GM21825 (cell line): ENCODE data around the gene ITM2C.

ENCODE experiments used
- ATAC-seq: cut with Tn5 transposase; IDR thresholded peaks from one replicate; pipeline ENCODE4 v1.9.1; 2021; ENCODE audit warnings: mild to moderate bottlenecking, moderate library complexity; ENCODE audit not compliant: unreplicated experiment

ITM2C gene

DNA sequence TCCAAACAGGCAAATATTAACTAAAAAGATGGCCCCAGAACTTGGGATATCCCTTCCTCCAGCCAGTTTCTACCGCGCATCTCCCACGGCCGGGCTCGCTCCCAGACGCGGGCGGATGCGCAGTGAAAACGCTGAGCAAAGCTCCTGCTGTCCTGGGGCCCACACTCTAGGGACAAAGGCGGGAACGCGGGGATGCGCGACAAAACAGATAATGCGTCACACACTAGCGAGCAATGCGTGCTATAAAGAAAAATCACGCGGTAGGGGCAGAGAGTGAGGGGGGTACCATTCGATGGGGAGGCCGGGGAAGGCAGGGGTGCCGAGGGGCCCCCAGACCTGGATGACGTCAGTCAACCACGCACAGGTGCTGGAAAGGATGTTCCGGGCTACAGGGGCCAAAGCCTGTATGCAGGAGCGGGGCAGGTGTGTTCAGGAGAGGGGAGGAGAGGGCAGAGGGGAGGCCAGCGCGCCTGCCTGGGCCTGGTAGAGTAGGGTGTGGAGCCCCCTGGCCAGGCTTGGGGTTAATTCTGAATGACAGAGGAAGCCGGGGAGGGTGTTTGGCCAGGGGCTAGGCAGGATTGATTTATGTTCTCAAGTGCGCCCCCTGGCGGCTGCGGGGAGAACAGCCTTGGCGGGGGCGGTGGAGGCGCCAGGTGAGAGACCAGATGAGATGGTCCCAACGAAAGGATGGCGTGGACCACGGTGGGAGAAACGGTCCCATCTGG, 14.9 kb upstream of the ITM2C start:
- no peak for ATAC-seq

DNA sequence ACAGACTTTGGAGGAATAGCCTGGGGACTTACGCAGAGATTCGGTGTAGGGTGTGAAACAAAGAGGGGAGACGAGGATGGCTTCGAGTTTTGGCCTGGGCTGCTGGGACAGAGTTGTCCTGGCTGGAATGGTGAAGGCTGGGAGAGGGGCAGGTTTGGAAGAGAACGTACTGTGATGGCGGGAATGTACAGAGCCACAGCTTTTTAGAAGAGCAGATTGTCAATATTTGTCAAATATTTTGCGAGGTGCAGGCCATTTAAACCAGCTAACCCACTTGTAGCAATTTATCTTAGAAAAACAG, 14.4 kb upstream of the ITM2C start:
- ATAC-seq = no peak

DNA sequence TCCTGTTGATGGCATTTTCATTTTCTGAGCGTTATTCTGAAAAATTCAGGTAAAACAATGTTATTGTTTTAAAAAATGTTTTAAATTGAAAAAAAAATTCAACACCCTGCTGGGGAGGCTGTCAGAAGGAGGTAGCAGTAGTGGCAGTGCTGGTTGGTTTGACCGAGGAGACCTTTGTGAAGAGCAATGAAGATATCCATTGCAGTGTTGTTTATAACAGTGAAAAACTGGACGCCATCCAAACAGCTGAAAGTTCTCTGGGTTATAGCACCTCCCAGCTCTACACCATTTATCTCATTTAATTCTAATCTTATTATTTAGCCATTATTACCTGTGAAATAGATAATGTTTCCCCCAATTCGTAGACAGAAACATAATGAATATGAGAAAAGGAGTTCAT, 12.6 kb upstream of the ITM2C start:
- ATAC-seq = no peak

DNA sequence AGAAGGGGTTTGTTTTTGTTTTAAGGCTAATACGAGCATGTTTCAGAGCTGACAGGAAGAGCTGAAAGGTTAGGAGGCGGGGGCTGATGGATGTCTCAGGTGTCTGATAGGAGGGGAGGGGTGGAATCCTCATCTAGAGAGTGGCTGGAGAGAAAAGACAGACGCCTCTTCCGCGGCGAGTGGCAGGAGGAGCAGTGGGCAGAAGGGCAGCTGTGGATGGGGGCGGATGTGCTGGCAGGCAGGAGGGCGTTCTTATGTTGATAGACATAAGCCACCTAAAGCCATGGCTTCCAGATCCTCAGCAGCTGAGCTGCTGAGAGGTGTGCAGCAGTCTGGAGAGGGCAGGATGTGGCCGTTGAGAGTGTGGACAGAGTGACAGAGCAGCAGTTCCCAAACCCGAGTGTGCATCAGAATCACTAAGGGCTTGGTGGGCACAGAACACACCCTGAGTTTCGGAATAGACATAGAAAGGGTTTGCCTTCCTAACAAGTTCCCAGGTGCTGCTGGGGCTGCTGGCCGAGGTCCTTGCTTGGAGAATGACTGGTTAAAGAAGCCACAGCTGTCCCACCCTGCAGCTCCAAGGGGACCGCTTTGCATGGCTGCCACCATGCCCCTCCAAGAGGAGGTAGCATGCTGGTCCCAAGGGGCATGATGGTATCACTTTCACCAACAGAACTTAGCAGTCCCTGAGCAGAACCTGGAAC, 3.0 kb upstream of the ITM2C start:
- ATAC-seq = no peak

DNA sequence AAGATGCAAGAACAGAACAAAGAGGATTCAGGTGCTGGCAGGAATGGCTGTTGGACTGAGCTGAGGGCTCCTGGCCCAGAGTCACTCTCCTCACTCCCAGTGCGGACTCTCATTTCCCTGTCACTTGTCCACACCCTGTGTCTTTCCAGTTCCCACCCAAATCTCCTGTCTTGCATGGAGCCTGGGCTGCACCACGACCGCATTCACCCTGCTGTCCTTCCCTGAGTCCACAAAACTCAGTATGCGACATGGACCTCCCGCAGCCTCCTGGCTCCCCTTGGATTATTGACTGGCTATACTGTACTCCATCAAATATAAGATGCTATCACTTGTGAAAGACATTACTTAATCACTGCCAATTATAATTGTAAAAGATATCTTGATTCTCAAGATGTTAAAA, 2.5 kb upstream of the ITM2C start:
- no peak for ATAC-seq

DNA sequence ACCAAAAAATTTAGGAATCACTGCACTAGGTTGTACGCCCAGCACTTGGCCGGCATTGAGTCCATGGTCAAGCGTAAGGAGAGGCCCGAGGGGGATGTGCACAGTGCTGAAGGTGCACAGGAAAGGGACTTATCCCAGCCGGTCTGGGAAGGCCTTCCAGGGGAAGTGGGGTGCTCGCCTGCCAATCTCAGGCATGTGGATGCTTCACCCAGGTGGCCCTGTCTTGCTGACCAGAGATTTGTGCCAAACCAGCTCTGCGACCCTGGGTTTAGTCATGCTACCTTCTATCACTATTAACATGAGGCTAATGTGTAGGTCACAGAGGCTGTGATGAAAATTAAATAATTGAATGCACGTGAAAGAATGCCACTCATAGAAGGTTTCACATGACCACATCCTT, 1.7 kb upstream of the ITM2C start:
- no peak for ATAC-seq

DNA sequence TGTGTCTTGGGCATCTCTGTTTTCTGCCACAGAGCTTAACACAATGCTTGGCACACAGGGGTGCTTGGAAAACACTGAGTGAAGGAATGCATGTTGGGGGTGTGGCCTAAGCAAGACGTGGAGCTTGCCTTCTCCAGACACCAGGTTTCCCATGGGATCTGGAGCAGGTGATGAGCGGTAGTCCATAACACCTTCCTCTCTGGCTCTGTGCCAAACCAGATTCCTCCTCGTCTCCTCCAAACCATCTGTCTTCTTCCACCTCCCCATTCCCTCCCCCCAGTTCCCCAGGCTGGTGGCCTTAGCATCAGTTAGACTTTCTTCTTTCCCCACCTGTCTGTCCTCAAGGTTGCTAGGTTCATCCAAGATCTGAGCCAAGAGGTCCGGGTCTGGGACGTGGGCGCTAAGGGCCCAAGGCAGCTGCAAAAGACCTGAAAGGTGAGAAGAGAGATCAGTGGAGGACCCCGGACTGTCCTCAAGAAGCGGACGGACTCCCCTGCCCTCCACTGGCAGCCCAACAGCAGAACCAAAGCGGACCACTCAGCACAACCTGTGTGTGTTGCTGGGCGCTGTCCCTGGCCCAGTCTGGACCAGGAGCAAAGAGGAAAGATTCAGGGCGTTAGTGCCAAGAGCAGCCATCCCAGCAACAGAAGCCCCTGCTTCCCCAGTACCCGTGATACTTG, 1.2 kb upstream of the ITM2C start:
- no peak for ATAC-seq

DNA sequence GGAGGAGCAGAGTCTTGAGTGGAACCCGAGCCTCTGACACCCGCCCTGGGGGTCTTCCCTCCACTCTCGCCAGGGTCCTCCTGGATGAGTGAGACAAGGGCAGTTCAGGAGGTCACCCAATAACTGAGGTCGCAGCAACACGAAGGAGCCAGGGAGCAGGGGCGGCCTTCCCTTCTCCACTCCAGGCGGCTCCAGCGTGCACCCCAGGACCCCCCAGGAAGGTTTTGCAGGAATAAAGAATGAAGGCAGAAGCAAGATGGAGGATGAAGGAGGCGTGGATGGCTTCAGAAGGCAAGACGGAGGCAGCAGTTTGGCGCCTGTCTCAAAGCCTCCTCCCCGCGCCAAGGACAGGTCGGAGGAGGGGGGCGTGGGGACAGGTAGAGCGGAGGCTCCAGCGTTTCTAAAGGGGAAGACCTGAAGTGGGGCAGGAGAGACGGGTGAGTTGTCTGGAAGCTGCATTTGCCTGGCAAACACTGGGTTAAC, 579 bp upstream of the ITM2C start:
- no peak for ATAC-seq

DNA sequence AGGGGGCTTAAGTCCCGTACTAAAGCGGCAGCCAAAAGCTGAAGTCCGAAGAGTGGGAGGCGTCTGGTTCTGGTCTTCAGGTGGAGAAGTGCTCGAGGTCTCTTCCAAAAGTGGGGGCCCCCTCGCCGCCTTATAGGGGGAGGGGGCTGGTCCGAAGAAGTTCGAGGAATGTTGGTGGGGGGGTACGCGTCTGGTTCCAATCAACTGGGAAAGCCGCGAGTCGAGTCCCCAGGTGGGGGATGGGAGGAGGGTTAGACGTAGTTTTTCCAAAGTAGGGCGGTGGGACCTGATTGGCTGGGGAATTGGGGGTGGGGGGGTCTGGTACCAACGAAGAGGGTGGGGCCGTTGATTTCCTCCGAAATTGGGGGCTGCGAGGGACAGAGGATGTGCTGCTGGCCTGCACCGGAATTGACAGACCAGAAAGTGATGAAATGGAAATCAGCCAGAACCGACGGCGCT, 594 bp downstream of the ITM2C start:
- no peak for ATAC-seq

DNA sequence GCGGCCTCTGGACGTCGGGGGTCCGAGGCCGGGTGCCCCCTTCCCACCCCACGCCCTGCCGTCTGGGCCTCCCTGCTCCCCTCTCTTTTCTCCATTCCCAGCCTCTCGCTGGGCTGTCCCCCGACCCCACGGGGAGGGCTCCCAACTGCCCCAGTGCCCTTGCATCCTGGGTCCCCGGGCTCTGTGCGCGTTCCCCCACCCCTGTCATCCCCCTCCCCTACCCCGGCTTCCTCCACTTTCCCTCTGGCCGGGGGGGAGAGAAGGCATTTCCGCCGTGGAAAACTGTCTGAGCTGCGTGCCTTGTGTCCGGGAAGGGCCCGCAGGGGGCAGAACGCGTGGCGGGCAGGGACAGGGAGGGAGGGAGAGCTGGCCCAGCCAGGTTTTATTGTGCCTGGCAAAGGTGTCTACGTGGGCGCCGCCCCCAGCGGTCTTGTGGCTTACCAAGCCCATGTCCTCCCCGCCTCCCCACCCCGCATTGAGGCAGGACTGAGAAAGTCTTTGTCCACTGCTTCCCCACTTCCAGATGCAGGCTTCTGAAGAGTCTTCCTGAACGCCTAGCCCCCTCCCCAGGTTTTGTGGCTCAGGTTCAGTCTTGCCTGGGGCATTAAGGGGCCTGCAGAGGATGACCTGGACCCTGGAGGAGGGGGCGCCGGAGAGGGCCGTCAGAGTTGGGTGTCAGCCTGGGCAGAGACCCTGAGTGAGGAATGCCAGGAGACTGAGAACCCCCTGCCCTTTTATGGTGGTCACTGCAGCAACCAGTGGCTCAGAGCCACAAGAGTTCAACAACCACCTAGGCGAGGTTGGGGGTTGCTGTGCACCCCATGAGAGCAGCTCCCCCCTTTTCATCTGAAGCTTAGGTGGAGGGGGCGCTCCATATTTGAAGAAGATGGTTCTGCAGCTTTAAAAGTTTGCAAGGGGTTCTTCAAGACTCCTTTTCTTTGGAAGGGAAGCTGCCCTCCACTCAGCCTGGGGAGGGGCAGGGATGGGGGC, 1.3 kb downstream of the ITM2C start:
- ATAC-seq = no peak

DNA sequence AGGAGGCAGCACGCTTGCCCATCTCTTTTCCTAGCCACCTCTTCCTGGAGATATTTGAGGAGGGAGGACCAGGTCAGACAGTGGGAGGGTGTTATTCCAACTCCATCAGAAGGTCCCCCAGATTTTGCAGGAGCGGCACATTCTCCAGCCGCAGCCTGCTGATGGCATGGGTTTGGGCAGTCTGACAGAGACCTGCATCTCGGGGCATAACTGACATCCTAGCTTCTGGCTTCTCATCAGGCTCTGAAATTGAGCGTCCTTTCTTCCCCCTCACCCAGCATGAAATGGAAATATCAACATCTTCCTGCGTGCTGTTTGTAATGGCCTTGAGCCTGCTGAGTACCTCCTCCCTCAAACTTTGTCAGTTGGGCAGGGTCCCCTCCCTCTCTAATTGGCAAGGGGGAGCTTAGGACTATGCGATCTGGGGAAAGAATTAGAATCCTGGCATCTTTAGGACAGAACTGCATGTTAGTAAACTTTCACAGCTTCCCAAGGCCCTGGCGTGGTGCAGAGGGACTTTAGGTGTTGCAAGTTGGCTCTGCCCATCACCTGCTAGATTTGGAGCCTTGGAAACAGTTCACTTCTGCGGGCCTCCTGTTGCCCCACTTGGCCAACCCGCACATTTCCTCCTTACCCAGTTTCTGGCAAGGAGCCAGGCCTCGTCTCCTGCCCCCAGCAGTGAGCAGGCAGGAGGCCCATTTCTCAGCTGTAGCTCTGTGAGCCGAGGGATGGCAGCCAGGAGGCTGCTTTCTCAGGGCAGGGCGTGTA, 2.2 kb downstream of the ITM2C start:
- no peak for ATAC-seq

DNA sequence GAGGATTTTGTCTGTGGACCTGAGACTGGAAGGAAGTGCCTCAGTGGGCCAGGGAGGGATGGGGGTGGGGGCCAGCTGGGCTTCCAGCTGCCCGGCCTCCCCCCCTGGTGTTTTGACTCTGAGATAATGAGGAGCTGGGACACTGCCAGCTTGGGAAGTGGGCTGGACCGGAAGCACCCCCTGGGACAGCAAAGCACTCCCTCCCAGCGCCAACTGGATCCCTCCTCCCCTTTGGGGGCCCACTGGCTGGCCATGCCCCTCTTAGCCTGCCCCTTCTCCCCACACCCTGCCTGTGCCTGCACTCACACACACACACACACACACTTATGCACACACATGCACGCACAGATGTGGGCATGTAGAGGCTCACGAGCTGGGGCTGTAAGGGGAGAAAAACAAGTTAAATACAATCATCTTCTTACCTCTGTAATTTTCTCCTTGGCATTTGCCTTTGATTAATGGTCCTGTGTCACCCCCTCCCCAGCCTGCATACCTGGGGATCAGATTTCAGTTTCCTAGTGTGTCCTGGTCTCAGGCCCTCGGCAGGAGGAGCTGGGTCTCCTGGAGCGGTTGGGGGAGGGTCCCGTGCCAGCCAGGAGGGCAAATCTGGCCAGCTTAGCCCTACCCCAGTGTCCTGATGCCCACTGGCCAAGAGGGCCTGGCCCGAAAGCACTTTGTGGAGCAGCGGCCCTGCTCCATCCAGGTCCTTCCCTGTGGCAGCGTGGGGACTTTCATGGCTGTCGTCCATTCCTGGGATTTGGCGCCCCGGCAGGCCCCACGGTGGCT, 3.6 kb downstream of the ITM2C start:
- ATAC-seq = no peak

DNA sequence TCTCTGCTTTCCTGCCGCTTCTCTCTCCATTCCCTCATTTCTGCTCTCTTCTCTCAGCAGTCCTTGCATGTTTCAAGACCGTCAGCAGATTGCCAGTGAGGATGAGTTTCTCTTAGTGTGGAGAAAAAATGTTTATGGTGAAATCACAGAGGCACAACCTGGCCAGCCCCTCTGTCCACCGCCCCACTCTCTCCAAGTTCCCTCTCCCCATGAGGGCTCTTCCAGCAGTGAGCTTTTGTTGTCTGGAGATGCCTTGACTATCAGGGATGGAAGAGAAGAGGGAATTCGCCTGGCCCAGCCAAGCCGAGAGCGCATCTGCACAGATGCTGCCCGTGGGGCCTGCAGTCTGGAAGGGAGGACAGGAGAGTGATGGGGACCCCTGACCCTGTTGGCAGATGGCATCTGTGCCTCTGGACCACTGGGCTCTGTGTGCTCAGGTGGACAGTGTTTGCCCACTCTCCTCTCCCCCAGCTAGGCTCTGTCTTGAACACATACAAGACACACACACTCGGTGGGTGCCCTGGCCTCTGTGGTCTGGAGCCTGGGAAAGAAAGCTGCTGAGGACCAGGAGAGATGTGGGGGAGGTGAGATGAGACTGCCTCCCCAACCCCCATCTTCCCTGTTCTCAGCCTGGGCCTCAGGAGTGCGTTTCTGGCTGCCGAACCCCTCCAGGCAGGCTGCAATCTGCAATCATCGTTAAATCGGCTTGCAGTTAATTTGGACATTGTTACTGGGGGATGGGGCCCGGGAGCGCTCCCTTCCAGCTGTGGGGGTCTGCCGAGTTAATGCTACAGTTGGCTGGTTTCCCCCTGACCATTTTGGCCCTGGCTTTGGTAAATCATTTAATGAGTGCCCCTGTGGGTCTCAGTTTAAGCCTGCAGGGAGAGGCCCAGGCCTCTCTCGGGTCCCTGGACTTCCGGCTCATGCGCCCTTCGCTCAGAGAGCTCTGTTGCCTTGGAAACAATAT, 4.5 kb downstream of the ITM2C start:
- ATAC-seq = no peak

DNA sequence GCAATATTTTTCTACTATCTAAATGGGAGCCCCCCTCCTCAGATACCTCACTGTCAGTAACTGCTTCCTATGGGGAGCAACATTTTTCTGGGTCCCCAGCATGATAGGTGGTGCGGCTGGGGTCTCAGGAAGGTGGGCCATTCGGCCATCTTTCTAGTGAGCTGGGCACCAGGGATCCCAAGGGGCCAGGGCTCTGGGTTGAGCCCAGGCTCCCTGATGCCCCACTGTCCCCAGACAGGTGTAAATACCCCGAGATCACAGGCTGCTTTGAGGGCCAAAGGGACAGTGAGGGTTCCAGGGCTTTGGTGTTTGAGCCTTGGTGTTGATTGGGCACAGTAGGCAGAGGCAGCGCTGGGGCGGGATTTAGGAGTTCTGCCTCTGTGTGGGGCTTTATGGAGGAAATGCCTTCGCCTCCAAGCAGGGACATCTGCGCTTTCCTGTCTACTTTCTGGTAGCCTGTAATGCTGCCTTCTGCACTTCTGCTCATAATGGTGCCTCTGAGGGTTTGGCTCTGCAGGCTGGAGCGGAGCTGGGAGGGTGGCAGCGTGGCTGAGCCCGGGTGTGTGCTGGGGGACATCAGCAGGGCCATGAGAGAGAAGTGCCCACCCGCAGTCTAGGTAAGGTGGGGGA, 5.3 kb downstream of the ITM2C start:
- ATAC-seq = no peak

DNA sequence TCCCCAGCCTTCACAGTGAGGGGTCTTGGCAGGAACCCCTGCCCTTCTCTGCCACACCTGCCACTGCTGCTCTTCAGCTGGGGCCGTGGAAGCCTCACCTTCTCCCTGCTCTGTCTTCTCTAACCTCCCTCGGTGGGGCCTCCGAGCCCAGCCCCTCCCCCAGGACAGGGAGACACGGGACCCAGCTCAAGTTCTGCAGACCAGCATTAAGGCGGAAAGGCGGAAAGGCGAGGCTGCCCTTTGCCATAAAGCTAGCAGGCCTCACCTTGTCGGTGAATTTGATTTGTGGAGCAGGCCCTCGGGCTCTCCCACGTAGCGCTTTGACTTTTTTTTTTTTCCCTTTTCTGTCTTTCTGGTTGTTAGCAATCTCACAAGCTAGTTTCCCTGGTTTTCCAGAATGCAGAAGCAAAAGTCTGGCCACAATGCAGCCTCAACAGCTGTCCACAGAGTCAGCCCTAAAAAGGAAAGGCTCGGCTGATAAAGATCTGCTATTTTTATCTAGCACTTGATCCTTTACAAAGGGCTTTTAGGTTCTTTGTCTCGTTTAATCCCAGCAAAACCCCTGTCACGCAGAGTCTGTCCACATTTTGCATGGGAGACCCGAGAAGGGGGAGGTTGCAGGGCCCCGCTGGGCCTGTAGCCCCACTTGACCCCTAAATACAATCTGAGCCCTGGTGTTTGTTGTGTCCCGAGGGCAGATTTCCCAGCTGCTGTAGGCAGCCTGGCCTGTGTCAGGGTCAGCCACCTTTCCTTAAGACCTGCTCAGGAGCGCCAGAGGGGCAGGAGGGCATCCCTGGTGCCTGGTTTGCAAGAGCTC, 6.0 kb downstream of the ITM2C start:
- no peak for ATAC-seq

DNA sequence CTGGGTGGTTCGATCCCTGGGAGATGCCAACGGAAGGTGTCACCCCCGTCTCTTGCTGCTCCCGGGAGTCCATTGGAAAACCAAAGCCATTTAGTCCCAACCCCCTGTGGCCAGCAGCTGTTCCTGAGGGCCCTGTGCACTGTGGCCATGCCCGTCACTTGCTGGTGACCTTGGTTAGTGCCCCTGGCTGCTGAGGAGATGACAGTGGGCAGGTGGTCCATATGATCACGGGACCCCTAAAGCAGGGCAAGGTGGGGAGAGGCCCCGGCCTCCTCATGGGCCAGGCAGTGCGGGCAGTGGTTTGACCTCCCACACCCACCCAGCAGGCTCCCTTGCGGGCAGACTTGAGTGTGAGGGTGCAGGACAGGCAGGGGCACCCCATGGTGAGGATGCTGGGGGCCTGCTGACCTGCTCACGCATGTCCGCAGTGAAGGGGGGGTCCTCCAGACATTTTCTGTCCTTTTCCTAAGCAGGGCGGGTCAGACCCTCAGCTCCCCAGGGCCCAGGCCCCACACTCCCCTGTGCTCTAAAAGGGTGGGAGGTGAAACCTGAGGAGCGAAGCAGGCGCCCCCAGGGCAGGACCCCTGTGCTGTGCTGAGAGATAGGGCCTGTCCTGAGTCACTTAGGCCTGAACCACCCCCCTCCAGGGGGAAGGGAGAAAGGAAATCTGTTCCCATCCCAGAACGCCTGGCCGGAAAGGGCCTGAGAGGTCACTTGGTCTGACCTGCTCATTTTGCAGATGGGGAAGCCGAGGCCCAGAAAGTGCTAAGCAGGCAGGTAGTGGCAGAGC, 6.8 kb downstream of the ITM2C start:
- ATAC-seq = no peak
